Psoas muscle (tissue), 8 donors: ENCODE results near the gene MIEN1. TPM values are rescaled to one million over a fixed set of nuclear protein-coding genes. Genes with fewer than 3 reads are reported as not detected.

ENCODE experiments used
- ATAC-seq, 4 donors: fragments of 200-7000 bp; cut with Tn5 transposase; one replicate each; pipeline ENCODE4 v1.9.1; 2020; ENCODE audit warnings: moderate library complexity in 3 of 4, mild to moderate bottlenecking in 2 of 4
- DNase-seq, 2 donors: peaks; one replicate each; pipeline ENCODE4 v3.0.0-alpha.2; 2020
- H3K27ac ChIP-seq: fragments of 200-600 bp; one replicate; pipeline ENCODE4 v1.8.0; 2022
- H3K27me3 ChIP-seq, 3 donors: fragments of 200-600 bp in 1 of 3; one replicate each; pipeline versions ENCODE4 v1.6.1 to v1.8.0; 2013 to 2022; ENCODE audit warnings: low read length in 2 of 3, mild to moderate bottlenecking in 2 of 3, moderate library complexity in 1 of 3; ENCODE audit not compliant: insufficient read depth in 3 of 3
- H3K36me3 ChIP-seq, 2 donors: fragments of 200-600 bp in 1 of 2; one replicate each; pipeline versions ENCODE4 v1.6.1 to v1.8.0; 2013 to 2022; ENCODE audit warnings: low read depth in 1 of 2, mild to moderate bottlenecking in 1 of 2, moderate library complexity in 1 of 2; ENCODE audit not compliant: insufficient read depth in 1 of 2
- H3K4me1 ChIP-seq: fragments of 200-600 bp; one replicate; pipeline ENCODE4 v1.8.0; 2022
- H3K4me3 ChIP-seq: fragments of 200-600 bp; one replicate; pipeline ENCODE4 v1.8.0; 2022; ENCODE audit warnings: mild to moderate bottlenecking
- H3K9me3 ChIP-seq: fragments of 200-600 bp; one replicate; pipeline ENCODE4 v1.8.0; 2022
- CTCF ChIP-seq: fragments of 200-600 bp; IDR thresholded peaks from one replicate; pipeline ENCODE4 v1.8.0; 2022; ENCODE audit warnings: antibody characterized with exemption
- WGBS, 3 donors: extraction: QIAGEN DNeasy Blood & Tissue Kit; methylation state at CpG; one replicate each; pipeline versions ENCODE4 v1.1.6 to v1.1.7; 2013; 5-methylcytosine and 5-hydroxymethylcytosine counted together
- intact Hi-C, 2 donors: fragments of 100-400 bp; cut with DNase I; formaldehyde crosslinking; loops; one replicate each; pipeline versions ENCODE4 v1.11.0 to v1.14.2; 2022
- polyA plus RNA-seq, 3 donors: library from polyadenylated mRNA; stranded (reverse); fragments of 200-250 nt; gene quantifications; one replicate each; pipeline ENCODE4 v1.2.3, GENCODE V29; 2013
- total RNA-seq, 4 donors: library from RNA; stranded (reverse); fragmentation: NEBNext Ultra II Directional in 2 of 4; extraction: Animal tissue kit (Norgen Biotek cat#: 25700) in 2 of 4; gene quantifications; one replicate each; pipeline versions ENCODE4 v1.2.1 to v1.2.4, GENCODE V29; 2021 to 2023
- donor health status: healthy with polysubstance abuse.
- donor health status: DM: no; HTN: no; CAD: no; lungs with moderate emphysema.
- donor health status: Bipolar disorder and iron deficiency.
- donor health status: healthy.
- donor health status: DM: yes; HTN: yes; CAD: no.
- donor health status: DM: no; HTN: no; CAD: no.
- donor health status: DM: no; HTN: no; CAD: no.
- donor health status: DM: yes; HTN: yes; CAD: no.

Gene MIEN1
- total and polyA plus RNA-seq, 7 donors = 28.2 to 83.9 (median 42.6) TPM

GRCh38 chr17:39740357-39741111 lies 10.2 kb upstream of the MIEN1 start:
- no peak for TF ChIP-seq CTCF
- no peak overlapping the region for H3K4me3 ChIP-seq
- H3K4me1 ChIP-seq = peaks cover 12% of the 10 kb centered on the region
- H3K27ac ChIP-seq = no peak overlapping the region
- DNase-seq (peak in 1 of 2 donors; percentile 32), ATAC-seq (no peak)
- 41 to 43% (median 42%) methylated on average over 16 of the region's 16 CpGs for WGBS, 3 donors
- peaks cover 6 to 57% (median 30%) of the 10 kb centered on the region in 3 donors for H3K27me3 ChIP-seq
- intact Hi-C loops = no loop called here
- H3K36me3 ChIP-seq = no peaks in the 10 kb centered on the region
- no peaks in the 10 kb centered on the region for H3K9me3 ChIP-seq

GRCh38 chr17:39739885-39740356 lies 9.6 kb upstream of the MIEN1 start:
- peak in 1 of 2 donors; percentile 15 for DNase-seq
- H3K27me3 ChIP-seq = peaks cover 6 to 57% (median 30%) of the 10 kb centered on the region in 3 donors
- H3K36me3 ChIP-seq = no peaks in the 10 kb centered on the region
- no peaks in the 10 kb centered on the region for H3K9me3 ChIP-seq
- no peak overlapping the region for H3K4me3 ChIP-seq
- 38 to 40% (median 39%) methylated on average over 9 of the region's 9 CpGs for WGBS, 3 donors
- H3K27ac ChIP-seq = no peak overlapping the region
- no peak for ATAC-seq
- intact Hi-C loops = no loop called here
- peaks cover 12% of the 10 kb centered on the region for H3K4me1 ChIP-seq
- TF ChIP-seq CTCF = no peak

GRCh38 chr17:39738983-39739884 lies 8.9 kb upstream of the MIEN1 start:
- Histone ChIP-seq H3K27me3 (peaks cover 6 to 57% (median 26%) of the 10 kb centered on the region in 3 donors), H3K36me3 (no peaks in the 10 kb centered on the region), H3K9me3 (no peaks in the 10 kb centered on the region), H3K27ac (no peak overlapping the region), H3K4me3 (peak overlapping the region; percentile 22), H3K4me1 (peaks cover 12% of the 10 kb centered on the region)
- intact Hi-C loops = no loop called here
- no peak for TF ChIP-seq CTCF
- ATAC-seq = peak in 2 of 4 donors; percentile 21 to 37
- 7 to 14% (median 10%) methylated on average over 31 to 32 of the region's 32 CpGs for WGBS, 3 donors
- DNase-seq = peak in 1 of 2 donors; percentile 48

- ATAC-seq (peak in 1 of 4 donors; percentile 19), DNase-seq (peak in 1 of 2 donors; percentile 38)
- Histone ChIP-seq H3K9me3 (no peaks in the 10 kb centered on the region), H3K4me3 (no peak overlapping the region), H3K27me3 (peaks cover 6 to 57% (median 23%) of the 10 kb centered on the region in 3 donors), H3K4me1 (peaks cover 12% of the 10 kb centered on the region), H3K27ac (no peak overlapping the region), H3K36me3 (no peaks in the 10 kb centered on the region)
- WGBS, 3 donors = 2 to 5% (median 3%) methylated on average over 13 of the region's 13 CpGs
- intact Hi-C loops = no loop called here
- no peak for TF ChIP-seq CTCF
These were observed 8.2 kb upstream of the MIEN1 start for GRCh38 chr17:39738568-39738901.
